ENCODE data around the gene HECTD3. TPM values are rescaled to one million over a fixed set of nuclear protein-coding genes. Genes with fewer than 3 reads are reported as not detected.

The HECTD3 gene
- 6.4 and 16.6 TPM in 2 replicates for total RNA-seq (2014; rRNA removed; shearing (Covaris generic); ENCODE audit: low replicate concordance)

DNA sequence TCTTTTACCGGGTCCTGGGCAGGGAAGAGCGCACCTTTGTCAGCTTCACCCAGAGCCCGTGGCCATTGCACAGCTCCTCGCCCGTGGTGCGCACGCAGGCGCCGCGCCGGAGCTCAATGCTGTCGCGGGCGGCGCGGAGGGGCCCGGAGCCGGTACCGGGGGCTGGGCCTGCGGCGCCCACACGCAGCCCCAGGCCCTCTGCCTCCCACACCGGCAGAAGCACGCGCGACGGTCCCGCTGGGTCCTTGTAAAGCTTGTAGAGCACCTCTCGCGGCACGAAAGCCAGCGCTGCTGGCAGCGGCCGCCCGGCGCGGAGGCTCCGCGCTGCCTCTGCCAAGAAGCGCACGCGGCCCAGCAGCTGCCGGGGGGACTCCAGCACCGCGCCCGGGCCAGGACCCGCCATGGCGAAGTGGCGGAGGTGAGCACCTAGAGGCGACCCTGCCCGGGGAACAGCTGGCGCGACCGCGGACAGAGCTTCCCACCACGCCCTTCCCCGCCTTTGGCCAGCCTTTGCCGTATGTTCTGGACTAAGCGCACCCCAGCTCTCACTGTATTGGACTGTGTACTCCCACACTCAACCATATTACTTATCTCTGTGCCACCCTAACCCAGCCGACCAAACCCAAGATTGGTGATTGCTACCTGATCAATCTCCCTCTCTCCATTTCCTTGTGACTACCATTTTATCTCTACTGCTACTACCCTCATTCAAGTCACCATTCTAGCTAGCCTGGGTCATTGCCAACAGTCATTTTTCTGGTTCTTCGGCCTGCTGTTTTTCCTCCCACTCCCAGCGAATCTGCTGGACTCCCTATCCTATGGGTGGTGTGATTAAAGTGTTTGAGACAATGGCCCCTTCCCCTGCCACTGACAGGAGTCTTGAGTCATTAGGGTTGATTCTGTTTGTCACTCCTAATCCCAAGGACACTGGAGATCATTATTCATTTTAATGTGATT, at the start of gene HECTD3:
Gene HECTD3, minus strand, starts transcription at position 470 of the 957 bp plus-strand sequence. Its CDS starts 67 bp downstream, at position 403.
- in situ Hi-C loops (cut with HindIII; ENCODE audit: low pct_unique_long_range_greater_than_20kb, low sequenced_read_pairs), result no loop called here
- DNase-seq (ENCODE audit: low read depth), result peak; percentile 71

DNA sequence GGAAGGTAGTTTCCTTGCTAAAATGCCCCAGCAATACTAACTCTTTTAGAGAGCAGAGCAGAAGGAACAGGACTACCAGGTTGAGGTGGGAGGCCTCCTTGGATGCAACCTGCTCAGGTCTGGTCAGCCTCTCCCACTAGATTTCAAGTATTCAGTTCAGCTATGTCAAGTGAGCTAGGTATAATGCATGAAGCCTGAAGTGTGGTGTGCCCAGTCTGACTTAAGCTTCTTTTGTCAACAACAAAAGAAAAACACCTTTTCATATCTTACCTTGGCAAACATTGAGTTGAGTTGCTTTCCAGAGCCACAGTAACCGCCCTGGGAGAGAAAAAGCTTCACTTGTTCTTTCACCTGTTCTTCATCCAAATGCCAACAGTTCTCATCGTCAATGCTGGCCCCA, 48.7 kb upstream of the HECTD3 start:
- in situ Hi-C loops (cut with HindIII; ENCODE audit: low pct_unique_long_range_greater_than_20kb, low sequenced_read_pairs), result no loop called here

DNA sequence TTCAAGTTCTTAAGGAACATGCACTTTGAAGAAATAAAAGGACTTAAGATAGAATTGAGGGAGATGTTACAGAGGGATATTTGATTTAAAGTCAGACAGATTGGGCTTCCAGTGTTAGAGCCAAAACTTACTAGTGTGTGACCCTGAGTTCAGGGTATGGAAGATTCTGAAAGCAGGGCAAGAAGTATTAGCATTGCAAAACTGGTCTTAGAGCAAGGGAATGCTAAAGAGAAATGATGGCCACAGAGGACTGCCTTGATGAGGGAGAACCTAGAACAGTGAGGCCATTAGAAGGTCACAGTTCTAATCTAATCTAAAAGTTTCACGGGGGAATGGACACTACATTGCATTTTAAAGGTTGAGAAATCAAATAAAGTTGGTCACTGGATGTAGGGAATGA, 46.4 kb upstream of the HECTD3 start:
- DNase-seq (ENCODE audit: low read depth), result no peak
- in situ Hi-C loops (cut with HindIII; ENCODE audit: low pct_unique_long_range_greater_than_20kb, low sequenced_read_pairs), result no loop called here

More for the DNA sequence above, 48.7 kb upstream of the HECTD3 start:
- no peak for DNase-seq (ENCODE audit: low read depth)

DNA sequence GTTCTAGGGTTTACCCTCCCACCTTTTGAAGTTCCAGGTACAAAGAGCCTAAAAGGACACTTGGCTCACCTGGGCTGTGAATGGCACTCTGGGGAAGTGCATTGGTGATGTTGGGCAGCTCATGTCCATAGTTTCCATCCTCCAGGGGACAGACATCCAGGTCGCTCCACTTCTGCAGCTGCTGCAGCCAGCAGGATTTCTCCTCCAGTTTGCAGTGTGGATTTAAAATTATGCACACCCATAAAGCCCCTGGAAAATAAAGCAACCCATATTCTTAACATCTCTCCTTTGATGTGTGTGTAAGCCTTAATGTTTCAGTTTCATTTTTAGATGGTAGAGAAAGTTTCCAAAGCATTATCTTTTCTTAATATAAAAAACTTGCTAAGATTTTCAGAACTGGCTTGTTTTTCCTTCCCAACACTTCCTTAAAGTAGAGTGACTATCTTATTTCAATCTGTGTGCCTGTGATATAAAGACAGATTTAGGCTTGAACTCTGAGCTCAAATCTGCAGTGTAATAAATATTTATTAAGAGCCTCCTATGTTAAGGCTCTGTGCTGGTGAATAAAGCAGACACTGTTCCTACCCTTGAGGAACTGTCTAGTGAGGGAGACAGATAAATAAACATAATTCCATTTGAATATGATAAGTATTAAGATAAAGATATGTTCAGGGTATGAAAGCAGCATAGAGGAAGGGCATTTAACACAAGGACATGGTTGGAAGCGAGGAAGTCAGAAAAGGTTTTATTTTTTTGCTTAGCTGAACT, 40.1 kb upstream of the HECTD3 start:
- DNase-seq (ENCODE audit: low read depth), result no peak
- in situ Hi-C loops (cut with HindIII; ENCODE audit: low pct_unique_long_range_greater_than_20kb, low sequenced_read_pairs), result no loop called here

DNA sequence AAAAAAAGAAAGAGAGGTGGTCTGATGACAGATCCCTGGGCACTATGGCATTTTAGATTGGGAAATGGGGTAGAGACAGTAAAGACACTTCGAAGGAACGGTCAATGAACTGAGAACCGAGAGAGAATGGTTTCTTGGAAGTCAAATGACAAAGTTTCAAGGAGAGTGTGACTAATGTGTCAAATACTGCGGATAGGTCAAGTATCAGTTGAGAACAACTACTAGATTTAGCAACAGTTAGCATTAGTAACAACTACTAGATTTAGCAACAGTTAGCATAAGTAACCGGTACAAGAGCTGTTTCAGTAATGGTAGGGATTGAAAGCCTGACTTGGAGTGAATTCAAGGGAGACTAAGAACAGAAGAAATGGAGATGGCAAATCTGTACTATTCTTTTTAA, 35.9 kb upstream of the HECTD3 start:
- in situ Hi-C loops (cut with HindIII; ENCODE audit: low pct_unique_long_range_greater_than_20kb, low sequenced_read_pairs), result no loop called here
- DNase-seq (ENCODE audit: low read depth), result no peak

DNA sequence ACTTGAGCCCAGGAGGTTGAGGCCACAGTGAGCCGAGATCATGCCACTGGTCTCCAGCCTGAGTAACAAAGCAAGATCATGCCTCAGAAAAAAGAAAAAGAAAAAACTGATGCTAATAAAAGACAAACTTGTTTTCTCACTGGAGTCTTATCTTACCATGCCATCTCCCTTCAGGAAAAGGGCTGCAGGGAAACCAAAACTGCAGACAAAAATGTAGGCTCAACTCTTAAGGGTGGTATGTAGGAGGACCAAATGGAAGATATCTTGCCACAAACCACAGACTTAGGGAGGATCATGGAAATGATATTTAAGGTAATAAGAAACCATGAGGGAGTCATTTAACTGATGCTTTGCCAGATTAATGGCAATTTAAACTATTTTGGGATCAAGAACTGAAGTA, 33.8 kb upstream of the HECTD3 start:
- in situ Hi-C loops (cut with HindIII; ENCODE audit: low pct_unique_long_range_greater_than_20kb, low sequenced_read_pairs), result no loop called here
- no peak for DNase-seq (ENCODE audit: low read depth)

DNA sequence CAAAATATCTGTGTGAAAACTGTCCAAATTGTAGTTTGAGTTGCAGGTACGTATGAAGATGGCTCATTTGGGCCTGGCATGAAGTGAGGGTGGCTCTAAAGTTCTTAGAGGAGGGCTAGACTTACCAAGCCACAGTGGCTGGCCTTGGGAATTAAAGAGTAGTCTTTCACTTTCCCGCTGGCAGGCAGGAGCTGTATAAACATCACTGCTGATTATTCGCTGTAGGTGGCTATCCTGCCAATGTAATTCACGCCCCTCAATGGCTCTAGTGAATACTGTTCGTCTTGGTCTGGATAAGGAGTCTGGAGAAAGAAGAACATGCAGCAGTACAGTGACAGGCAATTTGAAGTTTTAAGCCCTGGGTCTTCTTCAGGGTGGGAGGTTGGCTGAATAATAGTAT, 32.0 kb upstream of the HECTD3 start:
- in situ Hi-C loops (cut with HindIII; ENCODE audit: low pct_unique_long_range_greater_than_20kb, low sequenced_read_pairs), result no loop called here
- DNase-seq (ENCODE audit: low read depth), result no peak

DNA sequence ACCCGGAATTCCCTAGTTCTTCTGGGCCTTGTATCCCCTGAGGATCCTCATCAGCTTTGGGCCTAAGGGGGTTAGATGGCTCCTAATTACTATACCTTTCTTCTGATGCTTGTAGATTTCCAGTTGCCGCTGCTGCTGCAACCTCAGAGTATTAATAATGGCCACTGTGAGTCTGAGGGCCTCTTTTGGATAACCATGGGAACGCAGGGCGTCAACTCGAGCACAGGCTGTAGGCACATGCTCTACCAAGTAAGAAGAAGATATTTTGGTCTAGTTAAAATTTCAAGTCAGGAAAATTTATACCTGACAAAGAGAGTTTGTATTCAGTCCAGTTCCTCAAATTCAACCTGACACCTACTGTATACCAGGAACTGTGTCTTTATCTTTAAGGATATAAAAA, 29.2 kb upstream of the HECTD3 start:
- in situ Hi-C loops (cut with HindIII; ENCODE audit: low pct_unique_long_range_greater_than_20kb, low sequenced_read_pairs), result no loop called here
- DNase-seq (ENCODE audit: low read depth), result no peak

DNA sequence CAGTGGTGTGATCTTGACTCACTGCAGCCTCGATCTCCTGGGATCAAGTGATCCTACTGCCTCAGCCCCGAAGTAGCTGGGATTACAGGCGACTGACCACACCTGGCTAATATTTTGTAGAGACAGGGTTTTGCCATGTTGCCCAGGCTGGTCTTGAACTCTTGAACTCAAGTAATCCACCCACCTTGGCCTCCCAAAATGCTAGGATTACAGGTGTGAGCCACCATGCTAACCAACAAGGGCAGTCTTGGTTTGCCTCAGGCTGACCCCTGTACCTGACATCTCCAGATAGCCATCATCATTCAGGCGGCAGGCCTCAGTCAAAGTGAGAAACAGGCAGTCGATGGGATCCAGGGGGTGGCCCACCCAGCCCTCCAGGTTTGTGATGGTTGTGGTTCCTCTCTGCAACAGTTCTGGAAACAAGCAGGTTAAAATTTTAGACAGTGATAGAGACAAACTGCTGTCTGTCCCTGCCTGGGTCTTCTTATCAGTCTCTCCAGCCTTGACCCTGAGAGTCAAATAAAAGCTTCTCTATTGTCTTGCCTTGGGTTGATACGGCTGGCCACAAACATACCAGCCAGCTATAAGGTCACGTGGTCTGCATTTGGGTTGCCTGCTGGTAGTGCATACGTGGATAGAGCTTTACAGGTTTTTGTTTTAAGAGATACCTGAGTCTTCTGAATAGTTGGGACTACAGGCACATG, 27.7 kb upstream of the HECTD3 start:
- in situ Hi-C loops (cut with HindIII; ENCODE audit: low pct_unique_long_range_greater_than_20kb, low sequenced_read_pairs), result no loop called here
- DNase-seq (ENCODE audit: low read depth), result no peak

DNA sequence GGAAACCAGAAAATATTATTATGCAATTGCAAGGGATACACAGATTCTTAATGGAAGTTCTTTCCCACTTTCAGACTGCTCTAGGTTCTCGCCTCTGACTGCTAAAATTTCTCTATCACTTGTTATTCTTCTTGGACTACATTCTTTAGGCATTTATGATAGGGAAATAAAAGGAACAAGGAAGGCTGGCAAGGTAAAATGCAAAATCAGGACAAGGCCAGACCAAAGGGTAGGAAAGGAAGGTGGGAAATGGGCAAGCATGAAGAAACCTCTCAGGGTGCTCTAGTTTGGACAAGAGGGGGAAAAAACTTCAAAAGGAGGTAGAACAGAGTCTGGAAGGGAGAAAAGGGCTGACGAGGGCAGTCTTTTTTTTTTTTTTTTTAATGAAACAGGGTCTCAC, 27.1 kb upstream of the HECTD3 start:
- no peak for DNase-seq (ENCODE audit: low read depth)
- in situ Hi-C loops (cut with HindIII; ENCODE audit: low pct_unique_long_range_greater_than_20kb, low sequenced_read_pairs), result no loop called here

DNA sequence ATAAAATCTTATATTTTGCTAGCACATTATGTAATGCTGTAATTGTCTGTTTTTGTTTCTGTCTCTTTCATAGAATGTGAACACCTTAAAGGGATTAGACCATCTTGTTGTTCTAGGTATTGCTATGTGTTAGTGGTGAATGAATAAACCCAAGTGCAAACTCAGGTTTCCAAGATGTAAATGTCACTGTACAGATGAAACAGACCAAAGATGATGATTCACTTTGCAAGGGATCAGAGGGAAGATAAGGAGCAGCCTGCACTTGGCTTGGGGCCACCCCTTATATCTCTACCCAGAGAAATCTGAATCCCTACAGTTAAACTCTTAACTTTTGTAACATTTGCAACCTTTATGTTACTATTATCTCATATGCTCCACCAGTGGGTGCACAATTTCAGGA, 26.3 kb upstream of the HECTD3 start:
- no peak for DNase-seq (ENCODE audit: low read depth)
- in situ Hi-C loops (cut with HindIII; ENCODE audit: low pct_unique_long_range_greater_than_20kb, low sequenced_read_pairs), result no loop called here

DNA sequence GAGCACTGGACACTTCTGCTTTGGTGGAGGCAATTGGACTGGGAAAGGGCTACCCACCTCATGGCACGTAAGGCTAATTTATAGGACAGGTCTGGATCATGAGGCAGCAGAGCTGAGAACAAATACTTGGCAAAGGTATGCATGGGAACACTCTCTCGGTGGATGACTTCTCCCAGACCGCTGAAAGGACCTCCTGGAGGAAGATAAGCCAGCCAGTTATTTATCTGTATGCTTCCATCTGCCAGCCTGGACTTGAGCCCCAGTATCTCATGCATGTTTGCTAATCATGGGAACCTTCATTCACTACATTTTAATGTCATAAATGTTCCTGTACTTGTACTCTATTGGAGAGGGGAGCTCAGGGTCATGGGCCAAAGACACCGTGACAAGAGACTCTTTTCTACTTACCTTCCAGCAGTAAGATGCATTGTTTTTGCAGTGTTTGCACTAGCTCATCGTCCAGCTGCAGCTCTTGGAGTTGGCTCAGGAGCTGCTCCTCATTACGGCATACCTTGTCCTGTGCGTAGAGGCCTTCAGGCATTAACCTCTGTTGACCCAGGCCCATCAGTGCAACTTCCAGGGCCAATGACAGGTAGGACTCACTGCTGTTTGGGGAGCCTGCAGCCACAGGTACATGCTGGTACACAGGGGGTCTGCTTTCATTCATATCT, 24.6 kb upstream of the HECTD3 start:
- in situ Hi-C loops (cut with HindIII; ENCODE audit: low pct_unique_long_range_greater_than_20kb, low sequenced_read_pairs), result no loop called here
- no peak for DNase-seq (ENCODE audit: low read depth)

DNA sequence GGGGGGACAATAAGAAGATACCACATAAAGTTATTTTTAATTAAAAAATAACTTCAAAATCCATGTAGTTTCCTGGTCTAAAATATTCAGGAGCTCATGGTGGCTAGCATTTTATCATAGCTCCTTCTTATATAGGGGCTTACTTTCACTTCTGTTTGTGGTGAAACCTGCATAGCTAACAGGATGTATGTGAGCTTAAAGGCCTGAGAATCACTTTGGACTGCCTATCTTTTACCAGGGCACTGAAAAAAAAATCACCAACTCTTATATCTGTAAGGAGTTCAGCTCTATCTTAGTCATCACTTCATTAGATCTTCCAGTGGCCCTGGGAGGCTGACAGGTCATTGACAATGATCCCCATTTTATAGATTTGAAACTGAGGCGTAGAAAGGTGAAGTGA, 22.2 kb upstream of the HECTD3 start:
- in situ Hi-C loops (cut with HindIII; ENCODE audit: low pct_unique_long_range_greater_than_20kb, low sequenced_read_pairs), result no loop called here
- DNase-seq (ENCODE audit: low read depth), result no peak

DNA sequence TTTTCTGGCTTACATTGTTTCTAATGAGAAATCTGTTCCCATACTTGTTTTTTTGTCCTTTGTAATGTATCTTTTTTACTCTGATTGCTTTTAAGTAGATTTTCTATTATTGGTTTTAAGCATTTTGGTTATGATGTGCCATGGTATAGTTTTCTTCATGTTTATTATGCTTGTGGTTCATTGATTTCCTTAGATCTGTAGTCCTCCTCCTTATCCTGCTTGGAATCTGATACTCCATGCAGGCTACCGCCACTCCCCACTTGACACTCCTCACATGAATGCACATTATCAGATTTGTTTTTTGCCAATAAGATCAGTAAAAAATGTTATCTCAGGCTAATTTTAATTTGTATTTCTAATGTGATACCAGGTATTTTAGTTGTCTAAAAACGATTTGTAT, 21.7 kb upstream of the HECTD3 start:
- no peak for DNase-seq (ENCODE audit: low read depth)
- in situ Hi-C loops (cut with HindIII; ENCODE audit: low pct_unique_long_range_greater_than_20kb, low sequenced_read_pairs), result no loop called here

DNA sequence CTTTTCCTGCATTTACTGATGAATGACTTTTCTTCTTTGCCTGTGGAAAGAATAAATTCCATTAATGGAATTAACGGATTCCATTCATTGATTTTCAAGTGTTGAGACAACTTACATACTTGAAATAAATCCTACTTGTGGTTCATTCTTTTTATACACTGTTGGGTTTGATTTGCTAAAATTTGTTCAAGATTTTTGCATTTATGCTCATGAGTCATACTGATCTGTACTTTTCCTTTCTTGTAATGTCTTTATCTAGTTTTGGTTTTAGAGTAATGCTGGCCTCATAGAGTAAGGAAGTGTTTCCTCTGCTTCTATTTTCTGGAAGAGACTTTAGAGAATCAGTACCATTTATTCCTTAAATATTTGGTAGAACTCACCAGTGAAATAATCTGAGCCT, 15.3 kb upstream of the HECTD3 start:
- no peak for DNase-seq (ENCODE audit: low read depth)
- in situ Hi-C loops (cut with HindIII; ENCODE audit: low pct_unique_long_range_greater_than_20kb, low sequenced_read_pairs), result no loop called here

DNA sequence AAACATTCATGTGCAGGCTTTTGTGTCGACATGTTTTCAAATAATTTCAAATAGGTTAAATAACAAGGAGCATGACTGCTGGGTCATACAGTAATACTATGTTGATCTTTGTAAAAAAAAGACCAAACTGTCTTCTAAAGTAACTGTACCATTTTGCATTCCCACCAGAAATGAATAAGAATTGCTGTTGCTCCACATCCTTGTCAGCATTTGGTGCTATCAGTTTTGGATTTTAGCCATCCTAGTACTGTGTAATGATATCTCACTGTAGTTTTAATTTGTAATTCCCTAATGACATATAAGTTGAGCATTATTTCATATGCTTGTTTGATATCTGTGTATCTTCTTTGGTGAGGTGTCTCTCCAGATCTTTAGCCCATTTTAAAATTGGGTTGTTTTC, 12.5 kb upstream of the HECTD3 start:
- DNase-seq (ENCODE audit: low read depth), result no peak
- in situ Hi-C loops (cut with HindIII; ENCODE audit: low pct_unique_long_range_greater_than_20kb, low sequenced_read_pairs), result no loop called here

DNA sequence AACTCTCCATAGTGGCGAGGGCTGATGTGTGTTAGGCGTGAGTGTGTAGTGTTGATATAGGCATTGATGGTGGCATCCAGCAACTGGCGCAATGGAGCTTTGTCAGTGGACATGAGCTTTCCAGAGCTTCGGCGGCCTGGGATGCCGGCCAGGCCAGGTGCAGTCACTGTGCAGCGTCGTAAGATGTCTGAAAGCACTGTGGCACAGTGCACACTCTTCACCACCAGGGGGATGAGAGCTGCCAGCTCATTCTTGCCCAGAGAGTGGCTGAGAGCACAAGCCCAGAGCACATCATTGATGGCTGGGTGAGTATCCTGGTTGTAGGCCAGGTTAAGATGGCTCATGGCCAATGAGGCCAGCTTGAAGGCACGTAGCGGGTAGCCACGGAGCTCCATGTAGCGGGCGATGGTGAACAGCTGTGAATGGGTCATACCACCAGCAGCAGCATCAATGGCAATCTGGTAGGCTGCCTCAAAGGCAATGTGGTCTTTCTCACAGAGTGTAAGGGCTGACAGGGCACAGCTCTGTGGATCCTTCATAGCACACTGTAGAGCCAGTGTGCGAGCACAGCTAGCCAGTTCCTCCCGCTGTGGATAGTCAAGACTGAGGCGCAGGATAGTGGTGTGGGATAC, 7.6 kb upstream of the HECTD3 start:
- peak; percentile 44 for DNase-seq (ENCODE audit: low read depth)
- in situ Hi-C loops (cut with HindIII; ENCODE audit: low pct_unique_long_range_greater_than_20kb, low sequenced_read_pairs), result no loop called here

DNA sequence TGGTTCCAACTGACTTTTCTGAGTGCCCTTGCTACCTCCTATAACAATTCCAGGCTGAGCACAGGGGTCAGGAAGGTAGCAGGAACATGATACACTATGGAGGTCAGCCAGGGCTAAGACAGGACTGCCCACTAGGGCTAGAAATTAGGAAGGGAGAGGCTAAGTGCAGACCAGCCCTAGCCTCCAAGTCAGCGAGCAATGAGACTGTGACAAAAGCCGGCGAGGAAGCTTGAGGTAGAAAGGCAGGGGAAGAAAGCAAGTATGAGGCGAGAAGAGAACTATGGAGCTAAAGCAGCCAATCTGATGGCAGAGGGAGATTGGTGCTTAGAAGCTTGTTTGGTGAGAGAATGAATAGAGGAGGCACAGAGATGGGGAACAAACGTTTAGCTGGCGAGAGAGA, 5.6 kb upstream of the HECTD3 start:
- in situ Hi-C loops (cut with HindIII; ENCODE audit: low pct_unique_long_range_greater_than_20kb, low sequenced_read_pairs), result no loop called here
- no peak for DNase-seq (ENCODE audit: low read depth)
